G401.6 (cell line): ENCODE measurements around the gene PIP5K1B.
"Not testable (repeated sequence)": the region's sequence is repeated elsewhere in the genome, so short reads cannot be mapped to it uniquely, and the experiment has no call there.

Experiments used
- FAIRE-seq: peaks from 2 replicates; lab custom pipeline; 2012; peaks lifted over from hg19 to GRCh38; lab: Jason Lieb, UNC

The PIP5K1B gene, protein sequence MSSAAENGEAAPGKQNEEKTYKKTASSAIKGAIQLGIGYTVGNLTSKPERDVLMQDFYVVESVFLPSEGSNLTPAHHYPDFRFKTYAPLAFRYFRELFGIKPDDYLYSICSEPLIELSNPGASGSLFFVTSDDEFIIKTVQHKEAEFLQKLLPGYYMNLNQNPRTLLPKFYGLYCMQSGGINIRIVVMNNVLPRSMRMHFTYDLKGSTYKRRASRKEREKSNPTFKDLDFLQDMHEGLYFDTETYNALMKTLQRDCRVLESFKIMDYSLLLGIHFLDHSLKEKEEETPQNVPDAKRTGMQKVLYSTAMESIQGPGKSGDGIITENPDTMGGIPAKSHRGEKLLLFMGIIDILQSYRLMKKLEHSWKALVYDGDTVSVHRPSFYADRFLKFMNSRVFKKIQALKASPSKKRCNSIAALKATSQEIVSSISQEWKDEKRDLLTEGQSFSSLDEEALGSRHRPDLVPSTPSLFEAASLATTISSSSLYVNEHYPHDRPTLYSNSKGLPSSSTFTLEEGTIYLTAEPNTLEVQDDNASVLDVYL

DNA sequence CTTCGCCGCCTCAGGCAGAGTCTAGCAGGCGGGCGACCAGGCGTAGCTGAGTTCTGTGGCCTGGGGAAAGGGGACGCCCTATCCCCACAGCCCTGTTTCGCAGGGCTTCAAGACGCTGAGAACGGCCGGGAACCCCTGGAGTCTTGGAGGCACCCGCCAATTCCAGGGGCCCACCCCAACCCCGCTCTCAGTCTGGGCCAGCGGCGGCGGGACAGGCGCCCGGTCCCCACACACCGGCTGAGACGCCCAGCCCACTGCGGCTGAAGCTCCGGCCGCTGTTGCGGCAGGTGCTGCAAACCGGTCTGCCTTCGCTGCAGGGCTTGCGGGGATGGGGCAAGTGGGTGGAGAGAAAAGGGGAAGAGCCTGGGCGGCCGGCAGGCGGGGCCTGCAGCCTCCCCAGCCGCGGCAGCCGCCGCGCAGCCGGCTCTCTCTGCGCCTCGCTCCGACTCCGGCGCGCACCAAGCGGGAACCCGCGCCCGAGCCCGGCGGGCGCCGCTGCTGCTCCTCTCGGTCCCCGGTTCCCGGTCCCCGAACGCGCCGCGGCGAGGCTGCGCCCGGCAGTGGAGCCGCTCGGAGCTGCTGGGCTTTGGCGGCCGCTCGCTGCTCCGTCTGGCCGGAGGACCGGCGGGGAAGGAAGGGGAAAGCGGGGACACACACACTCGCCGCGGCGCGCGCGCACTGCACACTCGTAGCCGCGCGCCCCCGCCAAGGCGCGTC lies at the start of gene PIP5K1B:
Gene PIP5K1B, plus strand, starts transcription at position 427 of the 717 bp plus-strand sequence. CDS start 117,375 bp downstream, outside the sequence.
- no peak for FAIRE-seq

- FAIRE-seq, result no peak
These were observed 41.0 kb upstream of the PIP5K1B start for GRCh38 chr9:68664036-68664435.

GRCh38 chr9:68668127-68668526 lies 36.9 kb upstream of the PIP5K1B start:
- no peak for FAIRE-seq

- FAIRE-seq, result no peak
These were observed 35.8 kb upstream of the PIP5K1B start for GRCh38 chr9:68669218-68669617.

DNA sequence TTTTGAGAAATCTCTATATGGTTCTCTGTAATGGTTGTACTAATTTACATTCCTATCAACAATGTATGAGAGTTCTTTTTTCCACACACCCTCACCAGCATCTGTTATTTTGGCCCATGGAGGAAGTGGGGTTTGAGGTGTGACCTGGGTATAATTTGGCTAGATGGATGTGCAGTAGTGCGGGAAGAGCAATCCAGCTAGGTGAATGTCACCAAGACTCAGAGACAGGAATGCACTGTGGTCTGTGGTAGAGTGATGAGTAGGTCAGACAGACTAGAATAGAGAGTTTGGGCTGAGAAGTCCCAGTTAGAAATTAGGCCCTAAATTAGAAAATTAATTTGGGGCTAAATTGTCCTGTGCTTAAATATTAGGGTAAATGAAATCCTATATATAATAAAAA lies 32.8 kb upstream of the PIP5K1B start:
- FAIRE-seq, result no peak

GRCh38 chr9:68672625-68673024 lies 32.4 kb upstream of the PIP5K1B start:
- FAIRE-seq, result no peak

- no peak for FAIRE-seq
These were observed 26.6 kb upstream of the PIP5K1B start for GRCh38 chr9:68678430-68678829.

GRCh38 chr9:68683433-68683832 lies 21.6 kb upstream of the PIP5K1B start:
- FAIRE-seq, result no peak

- FAIRE-seq, result no peak
These were observed 19.8 kb upstream of the PIP5K1B start for GRCh38 chr9:68685213-68685612.

DNA sequence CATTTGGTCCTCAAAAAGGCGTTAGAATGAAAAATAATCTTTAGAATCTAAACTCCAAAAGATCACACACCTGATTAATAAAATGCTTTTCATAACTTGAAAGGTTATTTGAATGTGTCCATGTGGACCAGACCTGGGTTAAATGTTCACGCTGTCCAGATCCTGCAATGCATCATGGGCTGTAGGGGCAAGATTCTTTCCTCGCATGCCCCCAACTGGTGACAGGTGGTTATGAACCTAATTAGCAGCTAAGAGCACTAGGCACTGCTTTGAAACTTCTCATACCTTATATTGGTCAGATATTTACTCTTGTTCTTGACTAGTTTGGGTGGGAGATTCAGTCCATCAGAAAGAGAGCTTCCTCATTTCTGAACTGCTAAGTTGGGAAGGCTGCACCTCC lies 19.3 kb upstream of the PIP5K1B start:
- no peak for FAIRE-seq

GRCh38 chr9:68690088-68690487 lies 15.0 kb upstream of the PIP5K1B start:
- FAIRE-seq, result no peak

DNA sequence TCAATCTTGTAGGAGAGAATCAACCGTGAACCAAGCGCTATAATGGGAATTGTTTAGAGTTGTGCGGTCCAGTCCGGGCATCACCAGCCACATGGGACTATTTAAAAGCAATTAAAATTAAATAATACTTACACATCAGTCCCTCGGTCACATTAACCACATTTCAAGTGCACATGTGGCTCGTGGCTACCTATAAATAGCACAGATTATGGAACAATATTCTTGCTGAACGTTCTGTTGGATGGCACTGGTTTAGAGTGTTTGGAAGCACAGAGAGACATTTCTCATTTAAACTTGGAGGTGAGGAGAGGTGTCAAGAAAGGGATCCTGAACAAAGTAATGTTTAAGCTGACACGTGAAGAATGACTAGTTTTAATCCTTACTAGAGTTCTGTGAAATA lies 12.5 kb upstream of the PIP5K1B start:
- no peak for FAIRE-seq

DNA sequence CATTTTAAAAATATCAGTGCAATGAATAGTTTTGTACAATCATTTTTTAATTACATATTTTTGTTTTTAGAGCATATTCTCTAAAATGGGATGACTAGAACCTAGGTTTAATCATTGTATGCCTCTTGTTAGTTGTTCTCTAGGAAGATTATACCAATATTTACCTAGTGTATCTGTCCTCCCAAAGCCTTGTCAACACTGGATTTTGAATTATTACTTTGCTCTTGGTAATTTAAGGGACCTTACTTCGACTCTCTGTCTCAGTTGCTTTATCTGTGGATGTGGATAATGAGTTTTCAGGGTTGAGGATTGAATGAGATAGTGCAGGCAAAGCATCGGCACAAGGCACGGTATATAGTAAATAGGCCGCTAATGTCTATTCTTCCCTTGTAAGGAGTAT lies 10.9 kb upstream of the PIP5K1B start:
- no peak for FAIRE-seq

GRCh38 chr9:68697851-68698250 lies 7.2 kb upstream of the PIP5K1B start:
- no peak for FAIRE-seq

DNA sequence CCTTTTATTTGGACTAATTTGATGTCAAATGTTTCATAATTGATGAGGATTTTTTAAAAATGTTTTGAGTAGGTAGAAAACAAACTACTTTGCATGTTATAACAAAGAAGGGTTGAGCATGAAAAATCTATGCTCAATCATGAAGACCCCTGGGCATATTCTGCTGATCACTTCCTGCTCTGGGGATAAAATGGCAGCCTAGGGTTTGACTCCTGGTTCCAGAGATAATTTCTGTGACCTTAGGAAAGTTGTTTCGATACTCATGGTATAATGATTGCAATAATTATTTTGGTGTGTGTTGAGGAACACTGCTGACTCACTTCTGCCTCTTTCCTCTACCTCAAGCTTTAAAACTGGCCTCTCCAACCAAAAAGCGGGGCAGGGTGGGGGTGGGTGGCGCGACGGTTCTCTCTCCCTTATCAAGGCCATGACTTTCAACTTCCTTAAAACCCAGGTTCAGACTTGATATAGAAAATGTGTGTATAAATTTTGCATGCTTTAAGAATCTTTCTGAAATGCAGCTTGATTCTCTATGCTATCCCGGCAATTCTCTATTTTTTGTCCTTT lies 6.0 kb upstream of the PIP5K1B start:
- no peak for FAIRE-seq

DNA sequence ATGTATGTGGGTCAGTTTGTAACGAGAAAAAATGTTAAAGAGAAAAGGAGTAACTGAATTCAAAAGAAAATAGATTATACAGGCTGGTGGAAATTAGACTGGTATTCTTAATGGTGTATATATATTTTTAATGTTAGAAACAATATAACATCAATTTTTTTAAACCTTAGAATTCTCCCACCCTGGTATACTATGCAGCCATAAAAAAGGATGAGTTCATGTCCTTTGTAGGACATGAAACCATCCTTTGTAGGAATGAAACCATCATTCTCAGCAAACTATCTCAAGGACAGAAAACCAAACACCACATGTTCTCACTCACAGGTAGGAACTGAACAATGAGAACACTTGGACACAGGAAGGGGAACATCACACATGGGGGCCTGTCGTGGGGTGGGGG lies 5.4 kb upstream of the PIP5K1B start:
- FAIRE-seq, result not testable (repeated sequence)

- no peak for FAIRE-seq
These were observed 2.5 kb upstream of the PIP5K1B start for GRCh38 chr9:68702493-68702892.

DNA sequence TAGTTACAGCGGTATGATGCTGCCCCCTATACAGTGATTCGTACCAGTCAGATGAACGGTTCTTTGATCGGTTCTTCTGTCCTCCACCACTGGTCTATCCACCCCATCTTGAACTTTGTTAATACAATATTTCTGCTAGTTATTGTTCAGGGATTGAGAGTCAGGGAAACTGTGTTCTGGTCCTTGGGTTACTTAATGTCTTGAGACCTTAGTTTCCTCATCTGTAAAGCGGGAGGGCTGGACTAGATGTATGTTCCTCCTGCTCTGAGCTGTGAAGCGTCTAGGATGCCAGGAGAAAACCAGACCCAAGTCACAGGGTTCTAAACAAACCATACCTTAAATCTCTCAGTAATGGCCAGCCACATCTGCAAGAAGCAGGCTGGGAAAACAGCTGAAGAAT lies 1.4 kb upstream of the PIP5K1B start:
- no peak for FAIRE-seq

- FAIRE-seq, result no peak
These were observed 584 bp upstream of the PIP5K1B start for GRCh38 chr9:68704498-68704813.

DNA sequence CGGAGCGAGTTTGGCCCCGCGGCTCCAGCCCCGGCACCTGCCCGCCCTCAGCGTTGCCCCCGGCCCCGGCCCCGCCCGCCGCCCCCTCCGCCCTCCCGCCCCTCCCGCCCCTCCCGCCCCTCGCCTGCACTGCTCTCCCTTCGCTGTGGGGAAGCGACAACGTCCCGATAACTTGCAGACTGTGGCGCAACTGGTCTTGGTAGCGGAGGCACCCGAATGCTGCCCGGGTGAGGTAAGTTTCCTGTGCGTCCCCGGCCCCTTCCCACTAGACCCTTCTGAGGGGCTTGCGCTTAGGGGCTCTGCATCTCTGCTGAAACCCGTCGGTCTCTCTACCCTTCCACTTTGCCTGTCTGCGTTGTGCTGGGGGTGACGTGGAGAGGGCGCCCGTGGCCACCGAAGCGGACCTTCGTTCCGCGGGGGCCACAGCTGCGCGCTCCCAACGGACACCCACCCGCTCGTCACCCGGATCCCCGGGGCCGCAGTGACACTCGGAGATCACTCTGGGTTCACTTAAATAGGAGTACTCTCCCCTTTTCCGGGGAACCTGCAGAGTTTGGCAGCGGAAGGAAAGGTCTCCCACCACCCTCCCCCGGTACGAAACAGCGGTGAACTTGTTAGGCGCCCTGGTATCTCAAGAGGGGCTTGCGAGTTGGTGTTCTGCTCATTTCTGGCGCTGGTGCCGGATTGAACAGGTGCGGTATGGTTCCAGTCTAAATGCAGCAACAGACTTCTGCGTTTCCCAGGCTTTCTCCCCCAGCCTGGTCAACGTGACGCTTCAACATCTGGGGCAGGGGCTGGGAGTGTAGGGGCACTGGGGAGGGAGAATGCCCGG lies 707 bp downstream of the PIP5K1B start:
- no peak for FAIRE-seq

DNA sequence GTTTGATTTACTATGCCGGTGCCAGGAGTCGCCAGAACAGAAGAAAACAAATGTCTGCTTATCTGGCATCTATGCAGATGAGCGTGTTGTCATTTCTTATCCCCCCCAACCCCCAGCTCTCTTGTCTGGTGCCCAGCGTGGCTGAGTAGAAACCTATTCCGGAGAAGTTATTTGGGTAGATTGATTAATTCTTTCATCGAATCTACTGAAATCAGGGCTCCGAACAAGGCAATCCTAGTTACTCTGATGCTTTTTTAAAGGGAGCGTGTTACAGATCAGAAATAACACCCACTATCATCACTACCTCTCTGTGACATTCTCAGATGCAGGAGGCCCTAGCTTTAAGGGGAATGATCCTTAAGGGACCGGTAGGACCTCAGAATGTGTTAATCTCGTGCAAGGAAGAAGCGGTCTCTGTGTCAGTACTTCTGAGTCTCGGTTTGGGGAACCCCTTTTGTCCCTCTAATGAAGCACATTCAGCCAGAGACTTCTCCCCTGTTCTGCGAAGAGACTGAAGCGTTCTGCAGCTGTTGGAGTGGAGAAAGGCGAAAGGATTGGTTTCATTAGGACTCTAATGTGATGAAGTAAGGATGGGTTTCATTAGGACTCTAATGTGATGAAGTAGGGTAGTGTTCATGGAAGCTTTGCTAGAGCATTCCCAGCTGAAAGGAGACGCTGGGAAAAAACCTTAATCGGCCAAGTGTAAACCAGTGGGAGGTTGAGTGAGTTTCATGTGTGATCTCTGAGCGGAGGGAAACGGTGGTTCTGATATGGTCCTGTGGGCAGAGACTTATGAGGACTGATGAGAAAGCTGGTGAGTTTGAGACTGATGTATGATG lies 1.5 kb downstream of the PIP5K1B start:
- no peak for FAIRE-seq
